ENCODE results near the gene ZNF587.

The ZNF587 gene

DNA sequence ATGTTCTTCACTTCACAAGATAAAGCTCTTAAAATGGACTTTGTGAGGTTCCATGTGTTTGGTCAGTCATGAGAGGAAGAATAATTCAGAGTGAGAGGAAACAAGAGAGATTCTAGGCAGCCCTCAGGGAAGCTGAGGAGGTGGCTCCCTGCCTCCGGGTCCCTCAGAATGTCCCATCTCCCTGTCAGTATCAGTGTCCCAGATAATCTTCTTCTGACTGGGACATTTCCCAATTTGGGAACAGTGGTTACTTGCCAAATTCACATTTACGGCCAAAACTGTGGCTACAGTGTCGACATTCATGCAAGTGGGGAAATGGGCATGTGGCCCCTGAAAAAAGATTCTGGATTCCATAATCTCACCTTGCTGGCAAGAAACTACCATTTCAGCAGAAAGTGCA is 57.7 kb downstream of the ZNF587 start:
- FAIRE-seq (no peak), DNase-seq (ENCODE audit: insufficient read length) (no peak)
- no peak for TF ChIP-seq TAF1 (IDR thresholded peaks at IDR 0.05; ENCODE audit: borderline replicate concordance, low read depth, low read length)
- no peak for TF ChIP-seq POLR2A (IDR thresholded peaks at IDR 0.05; ENCODE audit: low read depth, low read length)
- no peak for TF ChIP-seq POLR2AphosphoS5 (IDR thresholded peaks at IDR 0.05; ENCODE audit: low read depth, low read length)

DNA sequence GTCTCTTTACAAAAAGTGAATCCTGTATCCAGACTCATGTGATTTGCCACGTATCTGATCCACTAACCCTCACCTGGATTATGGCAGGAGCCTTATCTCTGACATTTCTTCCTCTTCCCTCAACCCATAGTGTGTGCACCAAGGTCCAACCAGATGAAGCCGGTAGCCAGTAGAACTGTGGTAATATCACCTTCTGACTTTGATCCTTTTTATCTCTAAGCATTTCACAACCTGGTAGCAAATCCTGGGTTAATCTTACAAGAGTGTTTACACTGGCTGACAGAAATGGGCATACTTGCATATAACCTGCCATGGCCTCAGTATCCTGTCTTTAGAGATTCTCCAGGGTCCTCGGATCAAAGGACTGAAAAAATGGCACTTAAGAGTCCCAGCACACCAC is 64.9 kb downstream of the ZNF587 start:
- no peak for FAIRE-seq
- TF ChIP-seq TAF1 (IDR thresholded peaks at IDR 0.05; ENCODE audit: borderline replicate concordance, low read depth, low read length) (no peak), POLR2A (IDR thresholded peaks at IDR 0.05; ENCODE audit: low read depth, low read length) (no peak), POLR2AphosphoS5 (IDR thresholded peaks at IDR 0.05; ENCODE audit: low read depth, low read length) (no peak)
- no peak for DNase-seq (ENCODE audit: insufficient read length)
